Lower lobe of right lung (tissue), 2 donors: ENCODE results near the gene GLE1. TPM values are rescaled to one million over a fixed set of nuclear protein-coding genes. Genes with fewer than 3 reads are reported as not detected.
A peak's percentile ranks its signal among the peaks of the same experiment; 100 is the strongest.
"Not testable (repeated sequence)": the region's sequence is repeated elsewhere in the genome, so short reads cannot be mapped to it uniquely, and the experiment has no call there.

Experiments used
- ATAC-seq, 2 donors: fragments of 200-7000 bp; cut with Tn5 transposase; one replicate each; pipeline ENCODE4 v1.9.1; 2020 to 2022; ENCODE audit warnings: mild to moderate bottlenecking in 2 of 2, moderate library complexity in 2 of 2
- DNase-seq: peaks from one replicate; pipeline ENCODE4 v3.0.0-alpha.2; 2020
- H3K27ac ChIP-seq: fragments of 200-600 bp; one replicate; pipeline ENCODE4 v1.8.0; 2022
- H3K27me3 ChIP-seq: fragments of 200-600 bp; one replicate; pipeline ENCODE4 v1.8.0; 2022; ENCODE audit warnings: low read depth
- H3K36me3 ChIP-seq: fragments of 200-600 bp; one replicate; pipeline ENCODE4 v1.8.0; 2022; ENCODE audit warnings: mild to moderate bottlenecking
- H3K4me1 ChIP-seq: fragments of 200-600 bp; one replicate; pipeline ENCODE4 v1.8.0; 2022
- H3K4me3 ChIP-seq: fragments of 200-600 bp; one replicate; pipeline ENCODE4 v1.8.0; 2022; ENCODE audit warnings: mild to moderate bottlenecking
- H3K9me3 ChIP-seq: fragments of 200-600 bp; one replicate; pipeline ENCODE4 v1.8.0; 2022
- CTCF ChIP-seq: fragments of 200-600 bp; IDR thresholded peaks from one replicate; pipeline ENCODE4 v1.8.0; 2022; ENCODE audit warnings: antibody characterized with exemption, mild to moderate bottlenecking
- intact Hi-C: fragments of 100-400 bp; cut with DNase I; formaldehyde crosslinking; loops from one replicate; pipeline ENCODE4 v1.11.0; 2022
- total RNA-seq: library from RNA; stranded (reverse); fragmentation: NEBNext Ultra II Directional; extraction: Animal tissue kit (Norgen Biotek cat#: 25700); gene quantifications from one replicate; pipeline ENCODE4 v1.2.1, GENCODE V29; 2021
- donor health status: DM: no; HTN: yes; CAD: no; lungs with severe emphysema.

The GLE1 gene
- total RNA-seq, 1 donor from 2014 or later = 24.5 TPM

- no peak for TF ChIP-seq CTCF
- Histone ChIP-seq H3K27ac (peak overlapping the region; percentile 14), H3K4me1 (peaks cover 13% of the 10 kb centered on the region), H3K4me3 (no peak overlapping the region), H3K36me3 (peaks cover 95% of the 10 kb centered on the region), H3K9me3 (no peaks in the 10 kb centered on the region), H3K27me3 (no peaks in the 10 kb centered on the region)
- ATAC-seq (peak; percentile 28 to 52), DNase-seq (no peak)
- intact Hi-C loops = no loop called here
Observed at GRCh38 chr9:128575469-128575868, 71.0 kb downstream of the GLE1 start.

- no peak for DNase-seq
Observed at GRCh38 chr9:128575916-128576315, 71.4 kb downstream of the GLE1 start.

GRCh38 chr9:128577206-128577605 lies 72.7 kb downstream of the GLE1 start:
- Histone ChIP-seq H3K27me3 (no peaks in the 10 kb centered on the region), H3K27ac (no peak overlapping the region), H3K4me3 (no peak overlapping the region), H3K9me3 (no peaks in the 10 kb centered on the region), H3K36me3 (peaks cover 95% of the 10 kb centered on the region), H3K4me1 (peaks cover 13% of the 10 kb centered on the region)
- intact Hi-C loops = no loop called here
- ATAC-seq (no peak), DNase-seq (no peak)
- no peak for TF ChIP-seq CTCF

More at GRCh38 chr9:128575916-128576315, 71.4 kb downstream of the GLE1 start:
- no peak for TF ChIP-seq CTCF
- ATAC-seq = no peak
- Histone ChIP-seq H3K36me3 (peaks cover 95% of the 10 kb centered on the region), H3K9me3 (no peaks in the 10 kb centered on the region), H3K27me3 (no peaks in the 10 kb centered on the region), H3K4me1 (peaks cover 13% of the 10 kb centered on the region), H3K27ac (peak overlapping the region; percentile 14), H3K4me3 (no peak overlapping the region)
- intact Hi-C loops = no loop called here

DNA sequence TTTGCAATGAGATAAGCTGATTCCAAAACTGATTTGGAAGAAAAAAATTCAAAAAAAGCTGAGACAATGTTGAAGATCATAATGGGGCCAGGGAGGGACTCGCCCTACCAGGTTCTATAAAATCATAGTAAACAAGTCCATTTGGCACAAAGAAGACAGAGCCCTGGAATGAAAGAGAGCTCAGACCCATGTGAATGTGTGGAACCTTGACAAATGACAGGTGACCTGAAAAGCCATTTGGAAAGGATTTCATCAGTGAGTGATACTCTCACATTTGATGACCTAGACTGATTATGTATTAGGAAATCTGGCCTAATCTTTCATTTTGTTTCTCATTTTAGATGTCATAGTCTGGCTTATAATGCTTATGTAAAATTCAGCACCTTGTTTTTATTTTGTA lies 74.7 kb downstream of the GLE1 start:
- H3K4me1 ChIP-seq = peaks cover 13% of the 10 kb centered on the region
- peaks cover 99% of the 10 kb centered on the region for H3K36me3 ChIP-seq
- no peak for TF ChIP-seq CTCF
- no peaks in the 10 kb centered on the region for H3K27me3 ChIP-seq
- H3K27ac ChIP-seq = no peak overlapping the region
- intact Hi-C loops = no loop called here
- DNase-seq (no peak), ATAC-seq (no peak)
- no peak overlapping the region for H3K4me3 ChIP-seq
- H3K9me3 ChIP-seq = no peaks in the 10 kb centered on the region

DNA sequence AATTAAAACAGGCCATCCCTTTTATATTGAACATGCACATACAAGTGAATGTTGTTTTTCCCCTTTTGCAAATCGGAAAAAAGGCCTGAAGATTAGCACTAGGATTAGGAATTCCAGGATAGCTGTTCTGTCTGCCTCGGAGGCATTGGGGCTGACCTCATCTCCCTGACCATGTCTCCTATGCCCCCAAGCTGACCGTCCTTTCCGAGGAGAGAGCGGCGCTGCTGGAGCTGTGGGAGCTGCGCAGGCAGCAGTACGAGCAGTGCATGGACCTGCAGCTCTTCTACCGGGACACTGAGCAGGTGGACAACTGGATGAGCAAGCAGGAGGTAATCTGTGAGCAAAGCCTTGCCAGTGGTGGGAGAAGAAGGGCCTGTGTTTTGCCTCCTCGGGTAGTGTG lies 76.2 kb downstream of the GLE1 start:
- Histone ChIP-seq H3K27me3 (no peaks in the 10 kb centered on the region), H3K27ac (no peak overlapping the region), H3K4me3 (no peak overlapping the region), H3K36me3 (peaks cover 100% of the 10 kb centered on the region), H3K4me1 (no peaks in the 10 kb centered on the region), H3K9me3 (no peaks in the 10 kb centered on the region)
- DNase-seq = no peak
- no peak for TF ChIP-seq CTCF
- no peak for ATAC-seq
- intact Hi-C loops = no loop called here

GRCh38 chr9:128585155-128585554 lies 80.6 kb downstream of the GLE1 start:
- ATAC-seq, H3K27me3 ChIP-seq, H3K9me3 ChIP-seq, H3K4me1 ChIP-seq, H3K4me3 ChIP-seq, DNase-seq, intact Hi-C loops, H3K27ac ChIP-seq: not testable (repeated sequence)
- H3K36me3 ChIP-seq = peaks cover 100% of the 10 kb centered on the region

GRCh38 chr9:128586934-128587333 lies 82.4 kb downstream of the GLE1 start:
- ATAC-seq, H3K27me3 ChIP-seq, H3K27ac ChIP-seq, DNase-seq, intact Hi-C loops, H3K9me3 ChIP-seq, H3K4me1 ChIP-seq, H3K4me3 ChIP-seq: not testable (repeated sequence)
- H3K36me3 ChIP-seq = peaks cover 100% of the 10 kb centered on the region
